Brain microvascular endothelial cell (primary cell): Measurements from ENCODE around the gene PRSS50.

ENCODE experiments used
- DNase-seq: peaks from one replicate; pipeline ENCODE4 v3.0.0-alpha.2; 2020
- H3K27ac ChIP-seq: fragments of 250-450 bp; sonication (Bioruptor Pico); 2 replicates; pipeline ENCODE4 v1.5.1; 2020; ENCODE audit warnings: mild to moderate bottlenecking, moderate library complexity
- H3K27me3 ChIP-seq: fragments of 250-450 bp; sonication (Bioruptor Pico); replicated peaks from 2 replicates; pipeline ENCODE4 v1.5.1; 2020; ENCODE audit warnings: mild to moderate bottlenecking
- H3K36me3 ChIP-seq: fragments of 250-450 bp; sonication (Bioruptor Pico); replicated peaks from 2 replicates; pipeline ENCODE4 v1.5.1; 2020; ENCODE audit warnings: mild to moderate bottlenecking
- H3K4me3 ChIP-seq: 2 replicates; pipeline ENCODE4 v1.5.1; 2011; ENCODE audit warnings: low read depth, mild to moderate bottlenecking, control low read depth, low read length, moderate library complexity
- in situ Hi-C: cut with HindIII; loops from 2 replicates; pipeline ENCODE4 v1.10.0; 2017; ENCODE audit warnings: low sequenced_read_pairs, low pct_ligation_motif_present
- TF ChIP-seq, protein P1 (sequence below): IDR thresholded peaks from 2 replicates; pipeline ENCODE4 v1.5.1; 2011; ENCODE audit warnings: low read depth, mild to moderate bottlenecking, moderate library complexity, low read length, control low read depth, inconsistent platforms; ENCODE audit errors: missing control alignments

PRSS50 gene

DNA sequence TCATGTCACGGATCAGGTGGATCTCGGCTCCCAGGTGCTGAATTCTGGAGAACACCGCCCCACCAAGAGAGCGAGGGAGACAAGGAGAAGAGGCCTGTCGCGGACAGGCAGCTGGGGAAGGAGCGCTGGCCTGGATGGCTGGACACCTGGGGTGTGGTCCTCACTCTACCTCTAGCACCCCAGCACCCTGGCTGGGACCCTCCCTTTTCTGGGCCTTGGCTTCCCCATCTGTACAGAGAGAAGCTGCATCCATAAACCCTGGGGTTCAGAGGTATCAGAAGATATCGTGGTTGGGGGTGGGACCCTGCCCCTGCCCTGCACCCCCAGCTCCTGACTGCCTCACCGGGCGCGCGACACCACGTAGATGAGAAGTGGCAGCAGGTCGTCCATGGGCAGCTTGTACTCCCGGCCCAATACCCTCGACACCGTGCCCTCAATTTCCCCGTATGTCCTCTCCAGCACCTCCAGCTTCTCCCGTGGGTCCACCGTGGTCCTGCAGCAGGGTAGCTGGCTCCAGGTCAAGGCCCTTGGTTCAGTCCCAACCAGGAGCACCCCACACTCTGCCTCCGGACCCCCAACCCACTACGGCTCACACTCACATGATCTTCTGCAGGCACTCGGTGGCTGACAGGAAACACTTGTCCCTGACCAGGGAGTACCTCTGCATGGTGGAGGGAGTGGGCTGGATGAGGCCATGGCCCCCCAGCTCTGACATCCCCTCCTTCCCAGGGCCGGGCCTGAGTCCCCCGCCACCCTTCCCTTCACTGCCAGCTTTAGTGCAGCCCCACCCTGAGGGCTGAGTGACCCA lies 45.9 kb downstream of the PRSS50 start:
- H3K4me3 ChIP-seq: no peak overlapping the region
- DNase-seq: no peak
- no peaks in the 10 kb centered on the region for H3K36me3 ChIP-seq
- in situ Hi-C loops: no loop called here
- TF ChIP-seq, protein P1, sequence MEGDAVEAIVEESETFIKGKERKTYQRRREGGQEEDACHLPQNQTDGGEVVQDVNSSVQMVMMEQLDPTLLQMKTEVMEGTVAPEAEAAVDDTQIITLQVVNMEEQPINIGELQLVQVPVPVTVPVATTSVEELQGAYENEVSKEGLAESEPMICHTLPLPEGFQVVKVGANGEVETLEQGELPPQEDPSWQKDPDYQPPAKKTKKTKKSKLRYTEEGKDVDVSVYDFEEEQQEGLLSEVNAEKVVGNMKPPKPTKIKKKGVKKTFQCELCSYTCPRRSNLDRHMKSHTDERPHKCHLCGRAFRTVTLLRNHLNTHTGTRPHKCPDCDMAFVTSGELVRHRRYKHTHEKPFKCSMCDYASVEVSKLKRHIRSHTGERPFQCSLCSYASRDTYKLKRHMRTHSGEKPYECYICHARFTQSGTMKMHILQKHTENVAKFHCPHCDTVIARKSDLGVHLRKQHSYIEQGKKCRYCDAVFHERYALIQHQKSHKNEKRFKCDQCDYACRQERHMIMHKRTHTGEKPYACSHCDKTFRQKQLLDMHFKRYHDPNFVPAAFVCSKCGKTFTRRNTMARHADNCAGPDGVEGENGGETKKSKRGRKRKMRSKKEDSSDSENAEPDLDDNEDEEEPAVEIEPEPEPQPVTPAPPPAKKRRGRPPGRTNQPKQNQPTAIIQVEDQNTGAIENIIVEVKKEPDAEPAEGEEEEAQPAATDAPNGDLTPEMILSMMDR: no peak
- no peak overlapping the region for H3K27ac ChIP-seq
- no peaks in the 10 kb centered on the region for H3K27me3 ChIP-seq

DNA sequence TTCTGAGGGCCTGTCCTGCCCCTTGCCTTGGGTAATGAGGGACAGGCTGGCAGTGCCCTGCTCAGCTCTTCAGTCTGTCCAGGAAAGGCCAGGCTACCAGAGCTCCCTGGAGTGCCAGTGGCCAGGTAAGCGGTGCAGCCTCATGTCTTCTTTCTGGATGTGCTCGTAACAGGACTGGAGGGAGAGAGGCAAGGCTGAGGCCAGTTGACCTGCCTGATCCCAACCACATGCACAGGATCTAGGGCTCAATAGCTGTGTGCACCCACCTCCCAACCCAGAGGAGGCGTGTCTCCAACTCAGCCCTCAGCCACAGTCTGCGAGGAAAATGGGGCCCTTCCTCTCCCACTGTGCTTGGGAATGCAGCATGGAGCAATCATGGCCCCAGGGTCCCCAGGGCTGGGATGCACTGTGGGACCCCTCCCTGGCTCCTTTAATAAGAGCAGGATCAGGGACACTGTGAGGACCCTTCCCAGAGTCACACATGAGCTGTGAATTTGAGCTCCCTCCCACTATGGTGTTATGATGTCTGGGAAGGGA lies 46.7 kb downstream of the PRSS50 start:
- TF ChIP-seq, protein P1: no peak
- in situ Hi-C loops: no loop called here
- no peaks in the 10 kb centered on the region for H3K36me3 ChIP-seq
- no peak overlapping the region for H3K4me3 ChIP-seq
- no peak overlapping the region for H3K27ac ChIP-seq
- H3K27me3 ChIP-seq: no peaks in the 10 kb centered on the region
- no peak for DNase-seq

DNA sequence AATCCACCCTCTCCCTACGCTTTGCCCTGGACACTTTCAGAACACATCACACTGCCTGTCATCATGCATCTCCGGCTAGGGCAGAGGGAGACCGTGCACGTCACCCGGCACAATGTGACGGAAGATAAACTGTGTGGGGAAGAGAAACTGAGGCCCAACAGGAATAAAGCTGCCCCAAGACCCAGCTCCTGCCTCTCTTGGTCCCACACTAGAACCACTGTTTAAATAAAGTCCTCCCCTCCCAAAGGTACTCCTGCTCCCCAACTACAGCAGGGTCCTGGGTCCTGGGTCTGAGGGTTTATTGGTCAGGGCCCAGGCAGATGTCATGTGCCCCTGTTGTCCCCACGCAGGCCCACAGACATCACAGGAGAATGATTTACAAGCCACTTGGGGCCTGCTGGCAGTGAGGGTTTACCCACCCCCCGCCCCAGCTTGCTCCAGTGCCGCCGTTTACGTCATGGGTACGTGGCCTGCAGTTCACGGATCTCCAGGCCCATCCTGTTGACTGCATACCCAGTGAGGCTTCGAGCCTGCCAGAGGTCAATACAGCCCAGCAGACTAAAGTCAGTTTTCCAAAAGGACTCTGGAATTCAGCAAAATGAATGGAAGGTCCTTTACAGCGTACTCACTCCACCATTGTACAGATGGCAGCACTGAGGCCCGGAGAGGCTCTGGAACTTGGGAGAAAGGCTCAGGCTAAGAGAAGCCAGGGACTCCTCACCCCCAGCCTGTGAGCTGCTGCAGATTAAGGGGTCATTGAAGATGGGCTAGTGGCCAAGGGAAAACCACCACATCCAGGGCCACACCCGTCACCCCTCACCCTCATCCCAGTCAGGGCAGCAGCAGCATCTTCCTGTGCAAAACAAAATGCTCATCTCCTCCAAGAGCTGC lies 47.4 kb downstream of the PRSS50 start:
- in situ Hi-C loops: no loop called here
- no peak overlapping the region for H3K27ac ChIP-seq
- no peak for DNase-seq
- H3K36me3 ChIP-seq: no peaks in the 10 kb centered on the region
- no peaks in the 10 kb centered on the region for H3K27me3 ChIP-seq
- H3K4me3 ChIP-seq: no peak overlapping the region
- TF ChIP-seq, protein P1: no peak

DNA sequence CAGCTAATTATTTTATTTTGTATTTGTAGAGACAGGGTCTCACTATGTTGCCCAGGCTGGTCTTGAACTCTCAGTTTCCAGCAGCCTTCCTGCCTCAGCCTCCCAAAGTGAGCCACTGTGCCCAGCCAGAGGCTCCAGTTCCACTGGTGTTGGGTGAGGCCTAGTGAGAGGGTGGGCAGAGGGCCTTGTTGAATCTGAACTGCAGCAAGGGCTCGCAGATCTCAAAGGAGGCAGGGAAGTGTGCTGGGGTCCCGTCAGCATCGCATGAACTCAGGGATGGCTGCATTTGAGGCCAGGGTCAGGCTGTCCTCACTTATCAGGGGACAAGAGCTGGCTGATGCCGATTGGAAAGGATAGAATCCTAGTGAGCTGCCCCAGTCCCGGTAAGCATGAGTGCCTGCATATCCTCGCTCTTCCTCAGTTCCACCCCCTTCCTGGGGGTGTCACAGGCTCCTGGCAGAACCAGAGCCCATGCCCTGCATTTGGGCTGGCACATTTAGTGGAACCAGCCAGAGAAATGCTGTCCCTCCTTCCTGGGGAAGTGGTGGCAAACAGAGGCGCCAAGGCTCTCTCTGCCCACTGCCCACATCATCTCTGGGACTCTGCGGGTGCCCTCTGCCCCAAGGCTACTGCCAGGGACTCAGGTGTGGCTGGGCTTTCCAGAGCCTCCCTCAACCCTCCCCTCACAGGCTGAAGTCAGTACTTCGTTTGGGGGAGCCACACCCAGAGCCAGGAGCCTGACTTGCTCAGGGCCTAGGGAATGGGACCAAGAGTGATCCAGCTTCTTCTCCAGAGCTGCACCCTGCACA lies 48.3 kb downstream of the PRSS50 start:
- DNase-seq: no peak
- no peak overlapping the region for H3K4me3 ChIP-seq
- no peaks in the 10 kb centered on the region for H3K36me3 ChIP-seq
- in situ Hi-C loops: no loop called here
- no peaks in the 10 kb centered on the region for H3K27me3 ChIP-seq
- TF ChIP-seq, protein P1: no peak
- H3K27ac ChIP-seq: no peak overlapping the region

DNA sequence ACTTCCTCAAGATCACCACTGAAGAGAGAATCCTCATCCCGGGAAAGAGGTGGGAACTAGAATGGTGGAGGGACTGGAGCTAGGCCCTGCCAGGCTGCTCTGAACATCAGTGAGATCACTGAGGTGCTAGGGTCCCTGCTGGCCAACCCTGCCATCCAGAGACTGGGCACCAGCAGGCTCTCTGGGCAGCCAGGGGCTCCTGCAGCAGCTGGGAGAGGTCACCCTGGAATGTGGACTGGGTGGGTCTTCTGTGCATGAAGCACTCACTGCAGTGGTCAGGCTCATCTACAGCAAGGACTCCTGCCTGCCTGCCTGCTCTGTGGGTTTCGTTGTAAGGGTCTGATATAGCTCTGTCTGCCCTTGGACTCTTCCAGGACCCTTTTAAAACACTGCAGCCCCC lies 49.1 kb downstream of the PRSS50 start:
- Histone ChIP-seq H3K36me3 (no peaks in the 10 kb centered on the region), H3K27me3 (no peaks in the 10 kb centered on the region), H3K4me3 (no peak overlapping the region), H3K27ac (no peak overlapping the region)
- in situ Hi-C loops: no loop called here
- no peak for DNase-seq
- TF ChIP-seq, protein P1: no peak
